Neuronal stem cell (in vitro differentiated cells): ENCODE measurements around the gene VSIR.

ENCODE experiments used
- DNase-seq: peaks from one replicate; pipeline ENCODE4 v3.0.0-alpha.2; 2013; ENCODE audit warnings: low spot score
- H2AFZ ChIP-seq: one replicate; pipeline ENCODE4 v1.6.1; 2013; ENCODE audit warnings: mild to moderate bottlenecking, low read length, inconsistent platforms
- H2AK5ac ChIP-seq: 2 replicates; pipeline ENCODE4 v1.6.1; 2013; ENCODE audit warnings: low read depth, mild to moderate bottlenecking, inconsistent platforms, low read length, moderate library complexity, mixed read lengths
- H2BK120ac ChIP-seq: 2 replicates; pipeline ENCODE4 v1.6.1; 2013; ENCODE audit warnings: low read depth, mild to moderate bottlenecking, inconsistent platforms, low read length, moderate library complexity, mixed read lengths
- H2BK12ac ChIP-seq: one replicate; pipeline ENCODE4 v1.6.1; 2013; ENCODE audit warnings: low read length, inconsistent platforms
- H2BK15ac ChIP-seq: 2 replicates; pipeline ENCODE4 v1.6.1; 2013; ENCODE audit warnings: mild to moderate bottlenecking, low read length, inconsistent platforms, mixed read lengths
- H2BK5ac ChIP-seq: one replicate; pipeline ENCODE4 v1.6.1; 2013; ENCODE audit warnings: inconsistent platforms, mild to moderate bottlenecking, low read length, moderate library complexity
- H3K14ac ChIP-seq: one replicate; pipeline ENCODE4 v1.6.1; 2013; ENCODE audit warnings: low read length, inconsistent platforms
- H3K18ac ChIP-seq: 2 replicates; pipeline ENCODE4 v1.6.1; 2013; ENCODE audit warnings: low read length, inconsistent platforms
- H3K23ac ChIP-seq: 2 replicates; pipeline ENCODE4 v1.6.1; 2013; ENCODE audit warnings: low read depth, mild to moderate bottlenecking, mixed read lengths, low read length, inconsistent platforms; ENCODE audit not compliant: poor library complexity
- H3K27ac ChIP-seq: replicated peaks from 3 replicates; pipeline ENCODE4 v1.5.1; 2013; ENCODE audit warnings: low read length, inconsistent platforms
- H3K27me3 ChIP-seq, 3 experiments: 2 replicates each; pipeline ENCODE4 v1.6.1; 2013; ENCODE audit warnings: low read length in 3 of 3, mild to moderate bottlenecking in 2 of 3, inconsistent platforms in 1 of 3, low read depth in 1 of 3, mixed read lengths in 1 of 3, moderate library complexity in 1 of 3; ENCODE audit not compliant: control insufficient read depth in 3 of 3, insufficient read depth in 3 of 3
- H3K36me3 ChIP-seq, 2 donors: replicated peaks in 1 of 2; 2 replicates each; pipeline ENCODE4 v1.6.1; 2013; ENCODE audit warnings: low read length in 2 of 2; ENCODE audit not compliant: control insufficient read depth in 2 of 2, insufficient read depth in 2 of 2
- H3K4ac ChIP-seq: 2 replicates; pipeline ENCODE4 v1.6.1; 2013; ENCODE audit warnings: inconsistent platforms, mild to moderate bottlenecking, low read length, moderate library complexity
- H3K4me1 ChIP-seq, 2 donors: 1 replicate in 1 of 2; 2 replicates in 1 of 2; pipeline ENCODE4 v1.6.1; 2013; ENCODE audit warnings: low read length in 2 of 2, low read depth in 1 of 2; ENCODE audit not compliant: control insufficient read depth in 2 of 2, insufficient read depth in 1 of 2
- H3K4me2 ChIP-seq: one replicate; pipeline ENCODE4 v1.6.1; 2013; ENCODE audit warnings: mild to moderate bottlenecking, low read length, inconsistent platforms; ENCODE audit not compliant: insufficient read depth, poor library complexity, severe bottlenecking
- H3K4me3 ChIP-seq, 2 donors: 2 replicates each; pipeline ENCODE4 v1.5.1; 2013; ENCODE audit warnings: low read length in 2 of 2, mild to moderate bottlenecking in 2 of 2, inconsistent platforms in 1 of 2, moderate library complexity in 1 of 2
- H3K79me1 ChIP-seq: one replicate; pipeline ENCODE4 v1.6.1; 2013; ENCODE audit warnings: low read depth, mild to moderate bottlenecking, inconsistent platforms, low read length, moderate library complexity
- H3K9ac ChIP-seq: one replicate; pipeline ENCODE4 v1.6.1; 2013; ENCODE audit warnings: mild to moderate bottlenecking, low read depth, low read length, inconsistent platforms; ENCODE audit not compliant: poor library complexity
- H3K9me3 ChIP-seq, 2 donors: replicated peaks in 1 of 2; 2 replicates each; pipeline versions ENCODE3 to v1.6.1; 2013; ENCODE audit warnings: low read length in 2 of 2, mild to moderate bottlenecking in 2 of 2, inconsistent platforms in 1 of 2, low read depth in 1 of 2, mixed read lengths in 1 of 2, moderate library complexity in 1 of 2; ENCODE audit not compliant: control insufficient read depth in 2 of 2, insufficient read depth in 1 of 2
- H4K8ac ChIP-seq: one replicate; pipeline ENCODE4 v1.6.1; 2013; ENCODE audit warnings: low read depth, mild to moderate bottlenecking, inconsistent platforms, low read length, moderate library complexity
- H4K91ac ChIP-seq: one replicate; pipeline ENCODE4 v1.6.1; 2013; ENCODE audit warnings: low read length, low read depth, mild to moderate bottlenecking, inconsistent platforms; ENCODE audit not compliant: poor library complexity
- WGBS, 2 donors: extraction: QIAGEN DNeasy Blood & Tissue Kit; methylation state at CpG; one replicate each; pipeline ENCODE4 v1.1.7; 2013; ENCODE audit warnings: missing lambda C conversion rate in 2 of 2, mixed read lengths in 1 of 2; ENCODE audit not compliant: insufficient read length in 2 of 2, insufficient replicate concordance in 1 of 2; ENCODE audit errors: extremely low coverage in 2 of 2; 5-methylcytosine and 5-hydroxymethylcytosine counted together

The VSIR gene

DNA sequence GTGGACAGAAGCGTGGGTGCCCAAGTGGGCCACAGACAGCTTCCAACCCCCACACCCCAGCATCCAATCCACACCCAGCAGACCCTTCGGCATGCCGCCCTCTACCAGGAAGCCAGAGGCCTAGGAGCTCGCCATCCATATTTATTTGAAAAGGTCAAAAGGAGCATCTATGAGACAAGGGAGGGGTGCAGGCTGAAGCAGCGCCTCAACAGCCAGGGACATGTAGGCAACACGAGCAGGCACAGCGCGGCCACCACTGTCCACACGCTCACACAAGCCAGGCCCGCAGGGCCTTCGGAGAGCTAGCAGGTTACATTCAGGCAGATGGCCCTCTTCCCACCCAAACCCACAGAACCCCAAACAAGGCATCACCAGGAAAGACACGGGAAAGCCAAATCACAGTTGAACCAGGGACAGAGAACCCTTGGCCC, 43.1 kb upstream of the VSIR start:
- H3K36me3 ChIP-seq: peaks cover 56 to 74% of the 10 kb centered on the region in 2 donors
- no peak for DNase-seq
- H2BK120ac ChIP-seq: no peak overlapping the region
- H2AK5ac ChIP-seq: no peak overlapping the region
- no peak overlapping the region for H3K23ac ChIP-seq
- no peaks in the 10 kb centered on the region for H3K9me3 ChIP-seq
- no peak overlapping the region for H3K4me3 ChIP-seq
- H3K27me3 ChIP-seq: no peaks in the 10 kb centered on the region
- no peak overlapping the region for H4K91ac ChIP-seq
- H4K8ac ChIP-seq: no peak overlapping the region
- H3K18ac ChIP-seq: no peak overlapping the region
- H3K4me1 ChIP-seq: peaks cover 0 to 3% of the 10 kb centered on the region in 2 donors
- H3K4ac ChIP-seq: no peak overlapping the region
- H3K79me1 ChIP-seq: peaks cover 2% of the 10 kb centered on the region
- H2BK12ac ChIP-seq: no peak overlapping the region
- no CpG with 5 or more reads among the region's 12 CpGs for WGBS, 2 donors
- no peak overlapping the region for H2BK5ac ChIP-seq
- H2AFZ ChIP-seq: no peak overlapping the region
- no peak overlapping the region for H3K27ac ChIP-seq
- H3K14ac ChIP-seq: no peak overlapping the region
- no peak overlapping the region for H3K9ac ChIP-seq
- no peak overlapping the region for H2BK15ac ChIP-seq
- no peak overlapping the region for H3K4me2 ChIP-seq

GRCh38 chr10:71815515-71816130, 42.3 kb upstream of the VSIR start:
- WGBS, 2 donors: no CpG with 5 or more reads among the region's 15 CpGs
- Histone ChIP-seq H3K9ac (no peak overlapping the region), H2AK5ac (no peak overlapping the region), H3K36me3 (peaks cover 48 to 66% of the 10 kb centered on the region in 2 donors), H2AFZ (no peak overlapping the region), H3K23ac (peak overlapping the region; percentile 25), H2BK15ac (no peak overlapping the region), H3K27ac (no peak overlapping the region), H3K4me2 (no peak overlapping the region), H3K4me1 (peaks cover 0 to 3% of the 10 kb centered on the region in 2 donors), H3K27me3 (no peaks in the 10 kb centered on the region), H4K91ac (no peak overlapping the region), H3K9me3 (no peaks in the 10 kb centered on the region), H4K8ac (no peak overlapping the region), H2BK12ac (no peak overlapping the region), H3K14ac (no peak overlapping the region), H3K79me1 (peaks cover 2% of the 10 kb centered on the region), H3K4me3 (no peak overlapping the region), H2BK120ac (no peak overlapping the region), H3K4ac (no peak overlapping the region), H3K18ac (no peak overlapping the region), H2BK5ac (peak overlapping the region; percentile 32)
- DNase-seq: no peak

- WGBS, 2 donors: no CpG with 5 or more reads among the region's 26 CpGs
- Histone ChIP-seq H2AFZ (no peak overlapping the region), H2BK15ac (no peak overlapping the region), H2BK12ac (no peak overlapping the region), H3K27me3 (no peaks in the 10 kb centered on the region), H2AK5ac (no peak overlapping the region), H3K27ac (no peak overlapping the region), H3K9ac (no peak overlapping the region), H4K91ac (no peak overlapping the region), H3K4me2 (no peak overlapping the region), H3K4me3 (no peak overlapping the region), H3K36me3 (peaks cover 43 to 59% of the 10 kb centered on the region in 2 donors), H3K23ac (peak overlapping the region; percentile 34), H3K14ac (no peak overlapping the region), H3K9me3 (no peaks in the 10 kb centered on the region), H4K8ac (no peak overlapping the region), H3K4ac (no peak overlapping the region), H2BK120ac (no peak overlapping the region), H3K18ac (peak overlapping the region; percentile 49), H3K79me1 (peaks cover 2% of the 10 kb centered on the region), H2BK5ac (peak overlapping the region; percentile 32), H3K4me1 (peaks cover 0 to 3% of the 10 kb centered on the region in 2 donors)
- DNase-seq: no peak
Observed at GRCh38 chr10:71814922-71815411, 41.6 kb upstream of the VSIR start.

- no peak overlapping the region for H3K9ac ChIP-seq
- no peak overlapping the region for H2AK5ac ChIP-seq
- no peak overlapping the region for H2AFZ ChIP-seq
- H3K23ac ChIP-seq: peak overlapping the region; percentile 83
- no peak overlapping the region for H2BK12ac ChIP-seq
- no peak overlapping the region for H4K8ac ChIP-seq
- no peak overlapping the region for H3K14ac ChIP-seq
- no peak overlapping the region for H3K27ac ChIP-seq
- peak overlapping the region; percentile 56 for H2BK5ac ChIP-seq
- no peak overlapping the region for H3K4me3 ChIP-seq
- peaks cover 29 to 40% of the 10 kb centered on the region in 2 donors for H3K36me3 ChIP-seq
- H3K27me3 ChIP-seq: no peaks in the 10 kb centered on the region
- no peaks in the 10 kb centered on the region for H3K79me1 ChIP-seq
- no peak overlapping the region for H3K4me2 ChIP-seq
- no peak overlapping the region for H4K91ac ChIP-seq
- H3K4me1 ChIP-seq: peaks cover 0 to 5% of the 10 kb centered on the region in 2 donors
- peak overlapping the region; percentile 21 for H3K18ac ChIP-seq
- WGBS, 2 donors: no CpG with 5 or more reads among the region's 11 CpGs
- no peak overlapping the region for H3K4ac ChIP-seq
- no peak overlapping the region for H2BK120ac ChIP-seq
- no peak overlapping the region for H2BK15ac ChIP-seq
- no peaks in the 10 kb centered on the region for H3K9me3 ChIP-seq
- DNase-seq: no peak
Observed at GRCh38 chr10:71812913-71813590, 39.7 kb upstream of the VSIR start.
